Neural progenitor cell (in vitro differentiated cells): ENCODE results near the gene HEMK1.

Experiments
- CTCF ChIP-seq: fragments of 200-600 bp; sonication (generic); IDR thresholded peaks from 2 replicates; pipeline ENCODE4 v1.5.1; 2017; ENCODE audit warnings: antibody characterized with exemption, mild to moderate bottlenecking
- EZH2 ChIP-seq: fragments of 200-600 bp; sonication (generic); IDR thresholded peaks from 2 replicates; pipeline ENCODE4 v1.6.1; 2017; ENCODE audit warnings: antibody characterized with exemption, mild to moderate bottlenecking, moderate library complexity

GRCh38 chr3:50627407-50628051 lies 58.2 kb downstream of the HEMK1 start:
- TF ChIP-seq CTCF (peak; percentile 59), EZH2 (no peak)
